PFSK-1 (cell line): ENCODE measurements around the gene NPPA.

Source experiments
- FOXP2 ChIP-seq: optimal IDR thresholded peaks from 2 replicates; pipeline ENCODE3; 2011; ENCODE audit warnings: borderline replicate concordance, control low read depth, inconsistent platforms; ENCODE audit not compliant: insufficient read depth; ENCODE audit errors: extremely low read length, extremely low read depth
- POLR2AphosphoS5 ChIP-seq: IDR thresholded peaks from 2 replicates; pipeline ENCODE4 v1.6.1; 2012; ENCODE audit warnings: low read depth, mild to moderate bottlenecking, control low read depth, low read length, moderate library complexity
- SIN3A ChIP-seq: IDR thresholded peaks from 2 replicates; pipeline ENCODE4 v1.6.1; 2012; ENCODE audit warnings: mild to moderate bottlenecking, low read length, moderate library complexity, borderline replicate concordance; ENCODE audit not compliant: insufficient read depth
- TAF1 ChIP-seq: IDR thresholded peaks from 2 replicates; pipeline ENCODE4 v1.6.1; 2012; ENCODE audit warnings: low read length, control low read depth, borderline replicate concordance; ENCODE audit not compliant: insufficient read depth
- TF ChIP-seq, protein P1 (sequence below), 2 experiments: IDR thresholded peaks; 2 replicates each; pipeline versions ENCODE4 v1.6.1 to v1.8.0; 2011 to 2012; ENCODE audit warnings: low read depth in 2 of 2, low read length in 2 of 2, control low read depth in 1 of 2, inconsistent platforms in 1 of 2, mild to moderate bottlenecking in 1 of 2, moderate library complexity in 1 of 2; ENCODE audit not compliant: insufficient read depth in 1 of 2

DNA sequence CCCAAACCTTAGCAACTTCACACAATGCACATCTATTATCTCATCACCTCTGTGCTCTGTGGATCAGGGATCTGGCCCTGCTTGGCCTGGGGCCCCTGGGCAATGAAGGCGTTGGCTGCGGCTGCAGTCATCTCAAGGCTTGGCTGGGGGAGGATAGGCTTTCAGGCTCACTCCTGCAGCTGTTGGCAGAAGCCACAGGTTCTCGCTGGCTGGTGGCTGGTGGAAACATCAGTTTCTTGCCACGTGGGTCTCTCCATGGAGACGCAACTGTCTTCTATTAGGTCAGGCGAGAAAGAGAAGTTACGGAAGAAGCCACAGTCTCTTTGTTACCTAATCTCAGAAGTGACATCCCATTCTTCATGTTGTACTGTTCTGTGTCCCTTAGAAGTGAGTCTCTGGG is 3.6 kb upstream of the NPPA start:
- TF ChIP-seq SIN3A (no peak), TAF1 (no peak), POLR2AphosphoS5 (no peak), FOXP2 (no peak)
- TF ChIP-seq, protein P1, sequence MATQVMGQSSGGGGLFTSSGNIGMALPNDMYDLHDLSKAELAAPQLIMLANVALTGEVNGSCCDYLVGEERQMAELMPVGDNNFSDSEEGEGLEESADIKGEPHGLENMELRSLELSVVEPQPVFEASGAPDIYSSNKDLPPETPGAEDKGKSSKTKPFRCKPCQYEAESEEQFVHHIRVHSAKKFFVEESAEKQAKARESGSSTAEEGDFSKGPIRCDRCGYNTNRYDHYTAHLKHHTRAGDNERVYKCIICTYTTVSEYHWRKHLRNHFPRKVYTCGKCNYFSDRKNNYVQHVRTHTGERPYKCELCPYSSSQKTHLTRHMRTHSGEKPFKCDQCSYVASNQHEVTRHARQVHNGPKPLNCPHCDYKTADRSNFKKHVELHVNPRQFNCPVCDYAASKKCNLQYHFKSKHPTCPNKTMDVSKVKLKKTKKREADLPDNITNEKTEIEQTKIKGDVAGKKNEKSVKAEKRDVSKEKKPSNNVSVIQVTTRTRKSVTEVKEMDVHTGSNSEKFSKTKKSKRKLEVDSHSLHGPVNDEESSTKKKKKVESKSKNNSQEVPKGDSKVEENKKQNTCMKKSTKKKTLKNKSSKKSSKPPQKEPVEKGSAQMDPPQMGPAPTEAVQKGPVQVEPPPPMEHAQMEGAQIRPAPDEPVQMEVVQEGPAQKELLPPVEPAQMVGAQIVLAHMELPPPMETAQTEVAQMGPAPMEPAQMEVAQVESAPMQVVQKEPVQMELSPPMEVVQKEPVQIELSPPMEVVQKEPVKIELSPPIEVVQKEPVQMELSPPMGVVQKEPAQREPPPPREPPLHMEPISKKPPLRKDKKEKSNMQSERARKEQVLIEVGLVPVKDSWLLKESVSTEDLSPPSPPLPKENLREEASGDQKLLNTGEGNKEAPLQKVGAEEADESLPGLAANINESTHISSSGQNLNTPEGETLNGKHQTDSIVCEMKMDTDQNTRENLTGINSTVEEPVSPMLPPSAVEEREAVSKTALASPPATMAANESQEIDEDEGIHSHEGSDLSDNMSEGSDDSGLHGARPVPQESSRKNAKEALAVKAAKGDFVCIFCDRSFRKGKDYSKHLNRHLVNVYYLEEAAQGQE (IDR thresholded peaks at IDR 0.05; ENCODE audit: insufficient read depth in 1 of 2, low read depth in 2 of 2, low read length in 2 of 2): no peak
